ENCODE results near the gene GNA15. TPM values are rescaled to one million over a fixed set of nuclear protein-coding genes. Genes with fewer than 3 reads are reported as not detected.

Gene GNA15
- polyA plus RNA-seq, 3 donors = 0.86 to 8.5 (median 6.9) TPM

- 60 to 79% (median 78%) methylated on average over 15 of the region's 15 CpGs for WGBS, 3 donors
- no peak overlapping the region for H3K27ac ChIP-seq (ENCODE audit: low read depth, low read length)
Observed at GRCh38 chr19:3138268-3138667, 2.4 kb downstream of the GNA15 start.

GRCh38 chr19:3140667-3141038 lies 4.8 kb downstream of the GNA15 start:
- H3K27ac ChIP-seq (ENCODE audit: low read depth, low read length) = no peak overlapping the region

GRCh38 chr19:3142292-3142670 lies 6.4 kb downstream of the GNA15 start:
- WGBS, 3 donors = 22 to 58% (median 22%) methylated on average over 6 of the region's 6 CpGs
- H3K27ac ChIP-seq (ENCODE audit: low read depth, low read length) = peak overlapping the region; percentile 60

- H3K27ac ChIP-seq (ENCODE audit: low read depth, low read length) = no peak overlapping the region
- WGBS, 3 donors = 59 to 63% (median 60%) methylated on average over 11 of the region's 11 CpGs
Observed at GRCh38 chr19:3142781-3143337, 7.0 kb downstream of the GNA15 start.

GRCh38 chr19:3145909-3146676 lies 10.3 kb downstream of the GNA15 start:
- WGBS, 3 donors = 54 to 69% (median 56%) methylated on average over 20 of the region's 20 CpGs
- no peak overlapping the region for H3K27ac ChIP-seq (ENCODE audit: low read depth, low read length)

GRCh38 chr19:3146677-3147100 lies 10.9 kb downstream of the GNA15 start:
- 57 to 71% (median 59%) methylated on average over 5 of the region's 5 CpGs for WGBS, 3 donors
- H3K27ac ChIP-seq (ENCODE audit: low read depth, low read length) = no peak overlapping the region

- WGBS, 3 donors = 81 to 93% (median 89%) methylated on average over 20 of the region's 20 CpGs
- no peak overlapping the region for H3K27ac ChIP-seq (ENCODE audit: low read depth, low read length)
Observed at GRCh38 chr19:3148503-3148902, 12.7 kb downstream of the GNA15 start.

- 79 to 95% (median 92%) methylated on average over 6 of the region's 6 CpGs for WGBS, 3 donors
Observed at GRCh38 chr19:3149089-3149488, 13.3 kb downstream of the GNA15 start.

GRCh38 chr19:3149526-3150505 lies 14.0 kb downstream of the GNA15 start:
- H3K27ac ChIP-seq (ENCODE audit: low read depth, low read length) = no peak overlapping the region
- 40 to 63% (median 60%) methylated on average over 35 of the region's 35 CpGs for WGBS, 3 donors

More at GRCh38 chr19:3149089-3149488, 13.3 kb downstream of the GNA15 start:
- no peak overlapping the region for H3K27ac ChIP-seq (ENCODE audit: low read depth, low read length)

GRCh38 chr19:3150739-3151329 lies 15.0 kb downstream of the GNA15 start:
- 70 to 85% (median 75%) methylated on average over 5 of the region's 5 CpGs for WGBS, 3 donors

GRCh38 chr19:3151563-3152418 lies 16.0 kb downstream of the GNA15 start:
- H3K27ac ChIP-seq (ENCODE audit: low read depth, low read length) = no peak overlapping the region
- 73 to 83% (median 81%) methylated on average over 14 of the region's 14 CpGs for WGBS, 3 donors

More at GRCh38 chr19:3150739-3151329, 15.0 kb downstream of the GNA15 start:
- H3K27ac ChIP-seq (ENCODE audit: low read depth, low read length) = no peak overlapping the region

GRCh38 chr19:3152419-3152780 lies 16.6 kb downstream of the GNA15 start:
- 88 to 94% (median 91%) methylated on average over 3 of the region's 3 CpGs for WGBS, 3 donors
- no peak overlapping the region for H3K27ac ChIP-seq (ENCODE audit: low read depth, low read length)

- WGBS, 3 donors = 66 to 93% (median 93%) methylated on average over 3 of the region's 3 CpGs
- no peak overlapping the region for H3K27ac ChIP-seq (ENCODE audit: low read depth, low read length)
Observed at GRCh38 chr19:3153286-3154230, 17.7 kb downstream of the GNA15 start.

- WGBS, 3 donors = 82 to 97% (median 95%) methylated on average over 3 of the region's 3 CpGs
- peak overlapping the region; percentile 24 for H3K27ac ChIP-seq (ENCODE audit: low read depth, low read length)
Observed at GRCh38 chr19:3154447-3154846, 18.6 kb downstream of the GNA15 start.

- WGBS, 3 donors = 40 to 57% (median 44%) methylated on average over 19 to 21 of the region's 21 CpGs
- H3K27ac ChIP-seq (ENCODE audit: low read depth, low read length) = peak overlapping the region; percentile 24
Observed at GRCh38 chr19:3154957-3155736, 19.3 kb downstream of the GNA15 start.

Measured in adipose tissue (tissue), 3 donors.